IMR-90 (cell line): Measurements from ENCODE around the gene GNPTG. TPM values are rescaled to one million over a fixed set of nuclear protein-coding genes. Genes with fewer than 3 reads are reported as not detected.
A peak's percentile ranks its signal among the peaks of the same experiment; 100 is the strongest.

Experiments
- ATAC-seq: fragments of 200-7000 bp; cut with Tn5 transposase; 2 replicates; pipeline ENCODE4 v1.9.1; 2020; ENCODE audit warnings: low read depth, mild to moderate bottlenecking, moderate library complexity
- BruUV-seq: library from RNA; stranded (reverse); fragments of 400-500 nt; replicated peaks from 2 replicates; lab custom pipeline; 2021; lab: Mats Ljungman, UMichigan
- CTCF ChIA-PET: fragments of 300-600 bp; formaldehyde crosslinking; extraction: SDS; loops from one replicate; lab custom pipeline; 2021; ENCODE audit warnings: antibody characterized with exemption; lab: Yijun Ruan, JAX
- POLR2A ChIA-PET: fragments of 300-600 bp; sonication (Branson Sonifier 250); formaldehyde crosslinking; loops from one replicate; lab custom pipeline; 2022; ENCODE audit warnings: antibody characterized with exemption; ENCODE audit not compliant: unreplicated experiment; lab: Charles Lee
- DNase-seq: peaks from one replicate; pipeline ENCODE4 v3.0.0; 2013
- H2AFZ ChIP-seq: replicated peaks from 2 replicates; pipeline ENCODE3; 2013; ENCODE audit warnings: low read length, mild to moderate bottlenecking; ENCODE audit not compliant: poor library complexity
- H2AK5ac ChIP-seq: 2 replicates; pipeline ENCODE4 v1.6.1; 2013; ENCODE audit warnings: low read depth, low read length, inconsistent platforms
- H2AK9ac ChIP-seq: replicated peaks from 2 replicates; pipeline ENCODE3; 2013; ENCODE audit warnings: mild to moderate bottlenecking, low read depth, low read length, moderate library complexity; ENCODE audit not compliant: poor library complexity
- H2BK120ac ChIP-seq: 2 replicates; pipeline ENCODE4 v1.6.1; 2013; ENCODE audit warnings: low read depth, low read length, inconsistent platforms
- H2BK15ac ChIP-seq: 3 replicates; pipeline ENCODE4 v1.6.1; 2013; ENCODE audit warnings: low read depth, low read length, inconsistent platforms
- H2BK20ac ChIP-seq: 2 replicates; pipeline ENCODE4 v1.6.1; 2013; ENCODE audit warnings: low read depth, mild to moderate bottlenecking, inconsistent platforms, low read length, moderate library complexity
- H2BK5ac ChIP-seq: 2 replicates; pipeline ENCODE4 v1.6.1; 2013; ENCODE audit warnings: mild to moderate bottlenecking, low read depth, low read length, inconsistent platforms; ENCODE audit not compliant: poor library complexity, severe bottlenecking
- H3K14ac ChIP-seq: replicated peaks from 2 replicates; pipeline ENCODE4 v1.6.1; 2013; ENCODE audit warnings: low read depth, low read length, inconsistent platforms
- H3K18ac ChIP-seq: 2 replicates; pipeline ENCODE4 v1.6.1; 2013; ENCODE audit warnings: low read depth, low read length, control low read depth
- H3K23ac ChIP-seq: 2 replicates; pipeline ENCODE4 v1.6.1; 2013; ENCODE audit warnings: low read depth, low read length, inconsistent platforms
- H3K27ac ChIP-seq: 2 replicates; pipeline ENCODE4 v1.5.1; 2013; ENCODE audit warnings: mild to moderate bottlenecking, control low read depth, low read length; ENCODE audit not compliant: insufficient read depth
- H3K27me3 ChIP-seq: 2 replicates; pipeline ENCODE4 v1.6.1; 2013; ENCODE audit warnings: low read length; ENCODE audit not compliant: control insufficient read depth, insufficient read depth
- H3K36me3 ChIP-seq: 2 replicates; pipeline ENCODE4 v1.6.1; 2013; ENCODE audit warnings: low read length, mixed read lengths; ENCODE audit not compliant: control insufficient read depth, insufficient read depth
- H3K4ac ChIP-seq: 2 replicates; pipeline ENCODE4 v1.6.1; 2013; ENCODE audit warnings: low read depth, low read length, inconsistent platforms
- H3K4me1 ChIP-seq: 2 replicates; pipeline ENCODE4 v1.6.1; 2013; ENCODE audit warnings: low read length, mixed read lengths; ENCODE audit not compliant: control insufficient read depth, insufficient read depth
- H3K4me2 ChIP-seq: 2 replicates; pipeline ENCODE4 v1.6.1; 2013; ENCODE audit warnings: low read depth, mild to moderate bottlenecking, control low read depth, low read length, moderate library complexity
- H3K4me3 ChIP-seq: 2 replicates; pipeline ENCODE4 v1.5.1; 2013; ENCODE audit warnings: low read depth, mild to moderate bottlenecking, control low read depth, low read length, moderate library complexity; ENCODE audit not compliant: insufficient read depth
- H3K56ac ChIP-seq: 2 replicates; pipeline ENCODE4 v1.6.1; 2013; ENCODE audit warnings: low read length, inconsistent platforms; ENCODE audit not compliant: insufficient read depth; ENCODE audit errors: extremely low read depth
- H3K79me1 ChIP-seq, 2 experiments: 2 replicates each; pipeline ENCODE4 v1.6.1; 2013; ENCODE audit warnings: low read length in 2 of 2, inconsistent platforms in 1 of 2, low read depth in 1 of 2
- H3K9ac ChIP-seq: 2 replicates; pipeline ENCODE4 v1.6.1; 2013; ENCODE audit warnings: low read depth, low read length, control low read depth
- H3K9me1 ChIP-seq: 2 replicates; pipeline ENCODE4 v1.6.1; 2013; ENCODE audit warnings: low read length, inconsistent platforms; ENCODE audit not compliant: insufficient read depth
- H3K9me3 ChIP-seq: 2 replicates; pipeline ENCODE4 v1.6.1; 2013; ENCODE audit warnings: low read length; ENCODE audit not compliant: control insufficient read depth, insufficient read depth
- H4K20me1 ChIP-seq: 2 replicates; pipeline ENCODE4 v1.6.1; 2013; ENCODE audit warnings: low read length, inconsistent platforms; ENCODE audit not compliant: insufficient read depth
- H4K5ac ChIP-seq: 2 replicates; pipeline ENCODE4 v1.6.1; 2013; ENCODE audit warnings: mild to moderate bottlenecking, low read depth, low read length, control low read depth
- H4K8ac ChIP-seq, 2 experiments: 2 replicates each; pipeline ENCODE4 v1.6.1; 2013; ENCODE audit warnings: low read depth in 2 of 2, low read length in 2 of 2, control low read depth in 1 of 2, inconsistent platforms in 1 of 2
- H4K91ac ChIP-seq: 2 replicates; pipeline ENCODE4 v1.6.1; 2013; ENCODE audit warnings: low read depth, low read length, inconsistent platforms; ENCODE audit not compliant: insufficient read depth
- CEBPB ChIP-seq: IDR thresholded peaks from 2 replicates; pipeline ENCODE4 v1.6.1; 2012; ENCODE audit warnings: low read depth, low read length, improper control_type of control experiment
- CHD1 ChIP-seq: IDR thresholded peaks from 2 replicates; pipeline ENCODE4 v1.6.1; 2012; ENCODE audit warnings: low read depth, low read length, improper control_type of control experiment
- FOS ChIP-seq: fragments of 150-350 bp; IDR thresholded peaks from 2 replicates; pipeline ENCODE4 v1.6.1; 2016; ENCODE audit warnings: low read depth, low read length
- MAFK ChIP-seq: IDR thresholded peaks from 2 replicates; pipeline ENCODE4 v1.6.1; 2012; ENCODE audit warnings: low read depth, low read length, improper control_type of control experiment
- MAZ ChIP-seq: IDR thresholded peaks from 2 replicates; pipeline ENCODE4 v1.6.1; 2012; ENCODE audit warnings: low read depth, mild to moderate bottlenecking, low read length, improper control_type of control experiment, moderate library complexity, borderline replicate concordance
- MXI1 ChIP-seq: IDR thresholded peaks from 2 replicates; pipeline ENCODE4 v1.6.1; 2012; ENCODE audit warnings: low read depth, mild to moderate bottlenecking, low read length, moderate library complexity, borderline replicate concordance
- NFE2L2 ChIP-seq: fragments of 150-350 bp; IDR thresholded peaks from 2 replicates; pipeline ENCODE4 v1.6.1; 2016; ENCODE audit warnings: low read depth, mild to moderate bottlenecking, low read length
- POLR2A ChIP-seq: IDR thresholded peaks from 2 replicates; pipeline ENCODE4 v1.6.1; 2012; ENCODE audit warnings: mild to moderate bottlenecking, low read depth, low read length
- RFX5 ChIP-seq: IDR thresholded peaks from 2 replicates; pipeline ENCODE4 v1.8.0; 2012; ENCODE audit warnings: low read depth, mild to moderate bottlenecking, low read length, moderate library complexity
- WGBS, 2 experiments: methylation state at CpG; one replicate each; pipeline versions ENCODE4 v1.1.5 to v1.1.7; 2013; ENCODE audit warnings: missing lambda C conversion rate in 2 of 2; ENCODE audit not compliant: insufficient read length in 1 of 2; ENCODE audit errors: extremely low coverage in 2 of 2; 5-methylcytosine and 5-hydroxymethylcytosine counted together
- dilution Hi-C: fragments of 300-500 bp; cut with HindIII; formaldehyde crosslinking; loops from one replicate; pipeline ENCODE4 v1.14.3; 2018; ENCODE audit warnings: low sequenced_read_pairs; ENCODE audit not compliant: unreplicated experiment
- in situ Hi-C: fragments of 300-500 bp; cut with MboI; formaldehyde crosslinking; loops from 3 replicates; pipeline ENCODE4 v1.14.3; 2019; ENCODE audit warnings: low sequenced_read_pairs, inconsistent platforms, mixed read lengths
- intact Hi-C: fragments of 100-400 bp; cut with micrococcal nuclease; formaldehyde crosslinking; loops from 2 replicates; pipeline ENCODE4 v1.10.0; 2022
- polyA plus RNA-seq, 3 experiments: library from polyadenylated mRNA; depleted of rRNA; stranded (reverse); fragments of >200 nt; gene quantifications; 2 replicates each; pipeline ENCODE4 v1.2.3, GENCODE V29; 2012; ENCODE audit warnings: low replicate concordance in 1 of 3
- total RNA-seq: library from RNA; depleted of rRNA; stranded (reverse); fragments of >200 nt; gene quantifications from 2 replicates; pipeline ENCODE4 v1.2.3, GENCODE V29; 2012
- TF ChIP-seq, protein P1 (sequence below): conservative IDR thresholded peaks from 2 replicates; pipeline ENCODE4 v1.5.1; 2012; ENCODE audit warnings: mild to moderate bottlenecking, low read depth, low read length, improper control_type of control experiment
- TF ChIP-seq, protein P2 (sequence below): fragments of 150-350 bp; IDR thresholded peaks from 2 replicates; pipeline ENCODE4 v1.6.1; 2016; ENCODE audit warnings: low read depth, mild to moderate bottlenecking, low read length, moderate library complexity, borderline replicate concordance

The GNPTG gene
- total and polyA plus RNA-seq, 2 of the 4 experiments (the other 2 are of a cell fraction), result 14.9 to 70.8 TPM

- TF ChIP-seq, protein P1, sequence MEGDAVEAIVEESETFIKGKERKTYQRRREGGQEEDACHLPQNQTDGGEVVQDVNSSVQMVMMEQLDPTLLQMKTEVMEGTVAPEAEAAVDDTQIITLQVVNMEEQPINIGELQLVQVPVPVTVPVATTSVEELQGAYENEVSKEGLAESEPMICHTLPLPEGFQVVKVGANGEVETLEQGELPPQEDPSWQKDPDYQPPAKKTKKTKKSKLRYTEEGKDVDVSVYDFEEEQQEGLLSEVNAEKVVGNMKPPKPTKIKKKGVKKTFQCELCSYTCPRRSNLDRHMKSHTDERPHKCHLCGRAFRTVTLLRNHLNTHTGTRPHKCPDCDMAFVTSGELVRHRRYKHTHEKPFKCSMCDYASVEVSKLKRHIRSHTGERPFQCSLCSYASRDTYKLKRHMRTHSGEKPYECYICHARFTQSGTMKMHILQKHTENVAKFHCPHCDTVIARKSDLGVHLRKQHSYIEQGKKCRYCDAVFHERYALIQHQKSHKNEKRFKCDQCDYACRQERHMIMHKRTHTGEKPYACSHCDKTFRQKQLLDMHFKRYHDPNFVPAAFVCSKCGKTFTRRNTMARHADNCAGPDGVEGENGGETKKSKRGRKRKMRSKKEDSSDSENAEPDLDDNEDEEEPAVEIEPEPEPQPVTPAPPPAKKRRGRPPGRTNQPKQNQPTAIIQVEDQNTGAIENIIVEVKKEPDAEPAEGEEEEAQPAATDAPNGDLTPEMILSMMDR, result no peak
- peak; percentile 67; the same call in 1 of the 2 replicates for TF ChIP-seq MAZ
- no peak for TF ChIP-seq MAFK
Observed at GRCh38 chr16:1351582-1352362, at the start of gene GNPTG, which contains the start of gene TSR3 (continued).

- DNase-seq (no peak), ATAC-seq (no peak)
- H3K36me3 ChIP-seq, result no peaks in the 10 kb centered on the region
- in situ Hi-C loops, result no loop called here
- no peak overlapping the region for H2AFZ ChIP-seq
- no peak overlapping the region for H3K4ac ChIP-seq
- WGBS, 2 experiments, result 76% methylated on average over 10 of the region's 12 CpGs; no CpG with 5 or more reads in 1 of the 2 experiments
- H2BK120ac ChIP-seq, result no peak overlapping the region
- ChIA-PET POLR2A (no interaction called here), CTCF (no interaction called here)
- intact Hi-C loops, result no loop called here
- no peak overlapping the region for H3K18ac ChIP-seq
- no peak overlapping the region for H3K9ac ChIP-seq
- H3K4me1 ChIP-seq, result no peaks in the 10 kb centered on the region; the same call in 1 of the 2 replicates
- no peak overlapping the region for H3K4me3 ChIP-seq
- H3K4me2 ChIP-seq, result no peak overlapping the region
- H3K9me1 ChIP-seq, result peaks cover 7% of the 10 kb centered on the region
- dilution Hi-C loops, result no loop called here
- H2AK5ac ChIP-seq, result no peak overlapping the region
- no peak overlapping the region for H4K8ac ChIP-seq
- H2BK5ac ChIP-seq, result no peak overlapping the region
- no peak overlapping the region for H3K23ac ChIP-seq
- no peak overlapping the region for H2AK9ac ChIP-seq
- H4K91ac ChIP-seq, result no peak overlapping the region
- no peak overlapping the region for H4K5ac ChIP-seq
- no peaks in the 10 kb centered on the region for H3K27me3 ChIP-seq
- no peak overlapping the region for H2BK20ac ChIP-seq
- H3K79me1 ChIP-seq, result peaks cover 3 to 15% of the 10 kb centered on the region in 2 experiments; a peak in 3 of 4 replicates
- no TSS peak for BruUV-seq
- H3K27ac ChIP-seq, result no peak overlapping the region
- H4K20me1 ChIP-seq, result peaks cover 10% of the 10 kb centered on the region
- H3K14ac ChIP-seq, result no peak overlapping the region
- H3K56ac ChIP-seq, result no peak overlapping the region
- no peaks in the 10 kb centered on the region for H3K9me3 ChIP-seq
- no peak overlapping the region for H2BK15ac ChIP-seq
- TF ChIP-seq NFE2L2 (no peak), POLR2A (no peak), CHD1 (no peak), FOS (no peak), MAZ (no peak), RFX5 (no peak), CEBPB (no peak), MXI1 (no peak)
- TF ChIP-seq, protein P1, result no peak
- TF ChIP-seq, protein P2, sequence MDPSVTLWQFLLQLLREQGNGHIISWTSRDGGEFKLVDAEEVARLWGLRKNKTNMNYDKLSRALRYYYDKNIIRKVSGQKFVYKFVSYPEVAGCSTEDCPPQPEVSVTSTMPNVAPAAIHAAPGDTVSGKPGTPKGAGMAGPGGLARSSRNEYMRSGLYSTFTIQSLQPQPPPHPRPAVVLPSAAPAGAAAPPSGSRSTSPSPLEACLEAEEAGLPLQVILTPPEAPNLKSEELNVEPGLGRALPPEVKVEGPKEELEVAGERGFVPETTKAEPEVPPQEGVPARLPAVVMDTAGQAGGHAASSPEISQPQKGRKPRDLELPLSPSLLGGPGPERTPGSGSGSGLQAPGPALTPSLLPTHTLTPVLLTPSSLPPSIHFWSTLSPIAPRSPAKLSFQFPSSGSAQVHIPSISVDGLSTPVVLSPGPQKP, result no peak
Observed at GRCh38 chr16:1305823-1306222, 45.9 kb upstream of the GNPTG start.
